Regular cardiac myocyte (primary cell): ENCODE results near the gene LRRC8B. TPM values are rescaled to one million over a fixed set of nuclear protein-coding genes. Genes with fewer than 3 reads are reported as not detected.

Source experiments
- total RNA-seq: library from RNA; depleted of rRNA; stranded (reverse); fragments of >200 nt; gene quantifications from 2 replicates; pipeline ENCODE4 v1.2.3, GENCODE V29; 2014

Gene LRRC8B
- total RNA-seq, result 2.5 and 3.9 TPM in 2 replicates

GRCh38 chr1:89524369-89525168 is at the start of gene LRRC8B:
TSS of gene LRRC8B (plus strand) at chr1:89524829. CDS start at chr1:89582651, 57,822 bp downstream.

GRCh38 chr1:89632657-89633247 is 108.1 kb downstream of the LRRC8B start, which contains the start of gene LRRC8C:
TSS of gene LRRC8C (plus strand) at chr1:89633120. CDS start at chr1:89686474, 53,354 bp downstream.

Other genes with a start within 250 kb of the LRRC8B start
- gene GBP6, start 160.8 kb upstream of the LRRC8B start, total RNA-seq, result under 0.01 TPM in 2 replicates
- gene LRRC8C, start 108.3 kb downstream of the LRRC8B start, total RNA-seq, result 6.2 and 11.1 TPM in 2 replicates